H1 (cell line): ENCODE results near the gene HIPK3. TPM values are rescaled to one million over a fixed set of nuclear protein-coding genes. Genes with fewer than 3 reads are reported as not detected.

Experiments
- CTCF ChIA-PET: fragments of 300-600 bp; sonication (Branson Sonifier 250); formaldehyde crosslinking; loops from one replicate; lab custom pipeline; 2021; ENCODE audit not compliant: partially characterized antibody; lab: Charles Lee
- POLR2A ChIA-PET: fragments of 300-600 bp; sonication (Branson Sonifier 250); formaldehyde crosslinking; loops from one replicate; lab custom pipeline; 2021; ENCODE audit warnings: inconsistent platforms; ENCODE audit not compliant: partially characterized antibody; lab: Charles Lee
- DNase-seq, 2 experiments: peaks; one replicate each; pipeline versions ENCODE4 v3.0.0 to v3.0.0-alpha.2; 2010 to 2022; ENCODE audit warnings: low spot score in 2 of 2, low read depth in 1 of 2, mixed read lengths in 1 of 2
- FAIRE-seq: peaks from 2 replicates; lab custom pipeline; 2011; peaks lifted over from hg19 to GRCh38; lab: Jason Lieb, UNC
- H2AFZ ChIP-seq: 2 replicates; pipeline ENCODE4 v1.8.1; 2012; ENCODE audit warnings: low read length, inconsistent platforms
- H2AK5ac ChIP-seq: 2 replicates; pipeline ENCODE4 v1.6.1; 2013; ENCODE audit warnings: low read depth, low read length
- H2BK120ac ChIP-seq: replicated peaks from 2 replicates; pipeline ENCODE3; 2013; ENCODE audit warnings: low read depth, low read length, inconsistent platforms
- H2BK12ac ChIP-seq: 2 replicates; pipeline ENCODE4 v1.6.1; 2013; ENCODE audit warnings: low read depth, low read length
- H2BK15ac ChIP-seq: 2 replicates; pipeline ENCODE4 v1.6.1; 2013; ENCODE audit warnings: low read length
- H2BK20ac ChIP-seq: 2 replicates; pipeline ENCODE4 v1.6.1; 2013; ENCODE audit warnings: low read length
- H2BK5ac ChIP-seq: 2 replicates; pipeline ENCODE4 v1.6.1; 2013; ENCODE audit warnings: low read depth, low read length
- H3K14ac ChIP-seq: 2 replicates; pipeline ENCODE4 v1.6.1; 2013; ENCODE audit warnings: inconsistent platforms; ENCODE audit not compliant: insufficient read length
- H3K18ac ChIP-seq: 2 replicates; pipeline ENCODE4 v1.6.1; 2013; ENCODE audit warnings: low read length; ENCODE audit errors: extremely low read depth
- H3K23ac ChIP-seq: 2 replicates; pipeline ENCODE4 v1.6.1; 2013; ENCODE audit warnings: inconsistent platforms; ENCODE audit not compliant: insufficient read length
- H3K23me2 ChIP-seq: 2 replicates; pipeline ENCODE4 v1.6.1; 2013; ENCODE audit warnings: low read depth, low read length
- H3K27ac ChIP-seq: 2 replicates; pipeline ENCODE4 v1.6.1; 2011; ENCODE audit warnings: low read depth, low read length, inconsistent platforms
- H3K27me3 ChIP-seq, 4 experiments: replicated peaks in 1 of 4; 1 replicate in 1 of 4; 2 replicates in 3 of 4; pipeline versions ENCODE4 v1.6.1 to v1.8.1; 2011 to 2013; ENCODE audit warnings: low read length in 3 of 4, mild to moderate bottlenecking in 3 of 4, inconsistent platforms in 2 of 4, mixed read lengths in 2 of 4, moderate library complexity in 1 of 4; ENCODE audit not compliant: control insufficient read depth in 3 of 4, insufficient read depth in 3 of 4; ENCODE audit errors: extremely low read depth in 1 of 4
- H3K36me3 ChIP-seq, 4 experiments: 2 replicates each; pipeline versions ENCODE4 v1.6.1 to v1.8.1; 2011 to 2013; ENCODE audit warnings: mild to moderate bottlenecking in 4 of 4, low read length in 3 of 4, moderate library complexity in 2 of 4, control low read depth in 1 of 4, inconsistent platforms in 1 of 4; ENCODE audit not compliant: insufficient read depth in 4 of 4, control insufficient read depth in 2 of 4
- H3K4ac ChIP-seq: replicated peaks from 2 replicates; pipeline ENCODE3; 2013; ENCODE audit warnings: low read length, low read depth, mixed read lengths, inconsistent platforms; ENCODE audit not compliant: insufficient read length
- H3K4me1 ChIP-seq, 4 experiments: replicated peaks in 1 of 4; 1 replicate in 1 of 4; 2 replicates in 3 of 4; pipeline versions ENCODE4 v1.6.1 to v1.8.1; 2011 to 2013; ENCODE audit warnings: low read length in 3 of 4, inconsistent platforms in 2 of 4, mixed read lengths in 1 of 4; ENCODE audit not compliant: insufficient read depth in 4 of 4, control insufficient read depth in 3 of 4
- H3K4me2 ChIP-seq, 2 experiments: 2 replicates each; pipeline versions ENCODE4 v1.6.1 to v1.8.1; 2011 to 2013; ENCODE audit warnings: low read depth in 2 of 2, low read length in 2 of 2, control low read depth in 1 of 2, inconsistent platforms in 1 of 2, mild to moderate bottlenecking in 1 of 2; ENCODE audit not compliant: insufficient read depth in 1 of 2
- H3K4me3 ChIP-seq, 4 experiments: fragments of 200-600, 300-600 bp in 1 of 4; sonication (generic), shearing (Covaris generic), sonication (Bioruptor Twin) in 1 of 4; 2 replicates each; pipeline versions ENCODE4 v1.5.1 to v1.8.1; 2011 to 2016; ENCODE audit warnings: low read length in 4 of 4, low read depth in 3 of 4, control low read depth in 2 of 4, inconsistent platforms in 2 of 4, mild to moderate bottlenecking in 2 of 4, mixed read lengths in 1 of 4, moderate library complexity in 1 of 4; ENCODE audit not compliant: insufficient read depth in 2 of 4; ENCODE audit errors: extremely low read depth in 1 of 4
- H3K56ac ChIP-seq: replicated peaks from 2 replicates; pipeline ENCODE3; 2013; ENCODE audit warnings: low read depth, mild to moderate bottlenecking, mixed read lengths, low read length, inconsistent platforms; ENCODE audit not compliant: insufficient read length
- H3K79me1 ChIP-seq: 2 replicates; pipeline ENCODE4 v1.6.1; 2013; ENCODE audit warnings: low read depth, low read length, control low read depth
- H3K79me2 ChIP-seq, 2 experiments: 2 replicates each; pipeline versions ENCODE4 v1.6.1 to v1.8.1; 2012 to 2013; ENCODE audit warnings: low read length in 2 of 2, mild to moderate bottlenecking in 2 of 2, inconsistent platforms in 1 of 2; ENCODE audit not compliant: insufficient read depth in 2 of 2, control insufficient read depth in 1 of 2
- H3K9ac ChIP-seq, 4 experiments: replicated peaks in 1 of 4; 1 replicate in 1 of 4; 2 replicates in 3 of 4; pipeline versions ENCODE4 v1.6.1 to v1.8.1; 2011 to 2013; ENCODE audit warnings: low read depth in 3 of 4, low read length in 3 of 4, control low read depth in 2 of 4, mild to moderate bottlenecking in 2 of 4, moderate library complexity in 2 of 4, inconsistent platforms in 1 of 4; ENCODE audit errors: extremely low read depth in 1 of 4
- H3K9me3 ChIP-seq, 2 experiments: 2 replicates each; pipeline versions ENCODE4 v1.6.1 to v1.8.1; 2012 to 2013; ENCODE audit warnings: mild to moderate bottlenecking in 2 of 2, moderate library complexity in 2 of 2, control low read depth in 1 of 2, inconsistent platforms in 1 of 2, low read depth in 1 of 2, low read length in 1 of 2, mixed read lengths in 1 of 2; ENCODE audit not compliant: insufficient read depth in 2 of 2
- H4K20me1 ChIP-seq, 2 experiments: replicated peaks in 1 of 2; 2 replicates each; pipeline versions ENCODE3 to v1.8.1; 2011 to 2013; ENCODE audit warnings: inconsistent platforms in 2 of 2, low read length in 2 of 2, mild to moderate bottlenecking in 1 of 2; ENCODE audit not compliant: insufficient read depth in 2 of 2, control insufficient read depth in 1 of 2
- H4K5ac ChIP-seq: 2 replicates; pipeline ENCODE4 v1.6.1; 2013; ENCODE audit warnings: low read length, low read depth, mixed read lengths, inconsistent platforms; ENCODE audit not compliant: insufficient read length
- H4K8ac ChIP-seq: 2 replicates; pipeline ENCODE4 v1.8.0; 2013; ENCODE audit warnings: mild to moderate bottlenecking, moderate library complexity, low read length, inconsistent platforms; ENCODE audit not compliant: insufficient read depth; ENCODE audit errors: extremely low read depth
- H4K91ac ChIP-seq: replicated peaks from 2 replicates; pipeline ENCODE3; 2013; ENCODE audit warnings: low read length, mixed read lengths, inconsistent platforms; ENCODE audit not compliant: insufficient read length
- ASH2L ChIP-seq: fragments of 200-600, 300-600 bp; sonication (generic); IDR thresholded peaks from one replicate; pipeline ENCODE4 v1.7.1; 2017; ENCODE audit warnings: low read length
- CBX8 ChIP-seq: fragments of 300-800, 300-1000 bp; sonication (generic); IDR thresholded peaks from 2 replicates; pipeline ENCODE4 v1.7.1; 2016; ENCODE audit warnings: low read depth, low read length, borderline replicate concordance
- EP300 ChIP-seq, 2 experiments: IDR thresholded peaks; 1 replicate in 1 of 2; 2 replicates in 1 of 2; pipeline ENCODE4 v1.6.1; 2011 to 2012; ENCODE audit warnings: low read depth in 2 of 2, low read length in 2 of 2, mild to moderate bottlenecking in 2 of 2, borderline replicate concordance in 1 of 2, inconsistent platforms in 1 of 2, moderate library complexity in 1 of 2
- HDAC2 ChIP-seq, 2 experiments: fragments of 300-600 bp in 1 of 2; sonication (generic) in 1 of 2; IDR thresholded peaks; 2 replicates each; pipeline ENCODE4 v1.6.1; 2011 to 2012; ENCODE audit warnings: low read depth in 2 of 2, low read length in 2 of 2, mild to moderate bottlenecking in 2 of 2, moderate library complexity in 2 of 2, borderline replicate concordance in 1 of 2, inconsistent platforms in 1 of 2
- HDAC6 ChIP-seq: IDR thresholded peaks from one replicate; pipeline ENCODE4 v1.7.1; 2012; ENCODE audit warnings: low read depth, mild to moderate bottlenecking, inconsistent platforms, low read length, moderate library complexity
- JUN ChIP-seq: IDR thresholded peaks from 2 replicates; pipeline ENCODE4 v1.6.1; 2011; ENCODE audit warnings: low read depth, mild to moderate bottlenecking, improper control_type of control experiment, low read length
- MAFK ChIP-seq: IDR thresholded peaks from 2 replicates; pipeline ENCODE4 v1.6.1; 2012; ENCODE audit warnings: low read depth, mild to moderate bottlenecking, improper control_type of control experiment, low read length
- RXRA ChIP-seq: IDR thresholded peaks from 2 replicates; pipeline ENCODE4 v1.6.1; 2011; ENCODE audit warnings: low read depth, mild to moderate bottlenecking, low read length, moderate library complexity; ENCODE audit not compliant: insufficient read depth
- SIN3A ChIP-seq, 2 experiments: IDR thresholded peaks in 1 of 2; conservative IDR thresholded peaks in 1 of 2; 2 replicates each; pipeline ENCODE4 v1.6.1; 2011 to 2012; ENCODE audit warnings: low read length in 2 of 2, improper control_type of control experiment in 1 of 2, low read depth in 1 of 2, mild to moderate bottlenecking in 1 of 2
- TAF1 ChIP-seq: IDR thresholded peaks from 2 replicates; pipeline ENCODE4 v1.6.1; 2011; ENCODE audit warnings: mild to moderate bottlenecking, low read depth, low read length
- TEAD4 ChIP-seq: IDR thresholded peaks from 2 replicates; pipeline ENCODE4 v1.6.1; 2012; ENCODE audit warnings: low read depth, low read length, inconsistent platforms, mixed read lengths
- polyA plus RNA-seq, 7 experiments: library from polyadenylated mRNA; depleted of rRNA in 3 of 7; stranded (reverse) in 5 of 7; unstranded in 2 of 7; fragments of >200 nt in 5 of 7; fragments of 200-250 nt in 2 of 7; gene quantifications; 1 replicate in 5 of 7; 2 replicates in 1 of 7; 4 replicates in 1 of 7; pipeline versions ENCODE4 v1.2.1 to v1.2.3, GENCODE V29; 2011 to 2013; ENCODE audit warnings: missing spikeins in 2 of 7, mixed read lengths in 2 of 7
- total RNA-seq: library from RNA; stranded (reverse); fragmentation: NEBNext Ultra II Directional; extraction: Animal tissue kit (Norgen Biotek cat#: 25700); gene quantifications from 2 replicates; pipeline ENCODE4 v1.2.1, GENCODE V29; 2021
- TF ChIP-seq, protein P1 (sequence below): IDR thresholded peaks from 2 replicates; pipeline ENCODE4 v1.6.1; 2012; ENCODE audit warnings: inconsistent platforms

Gene HIPK3
- total and polyA plus RNA-seq, 2 of the 8 experiments (the other 6 are each of a cell fraction or from before 2014, with no cell fraction given), result 5.0 to 22.3 TPM

DNA sequence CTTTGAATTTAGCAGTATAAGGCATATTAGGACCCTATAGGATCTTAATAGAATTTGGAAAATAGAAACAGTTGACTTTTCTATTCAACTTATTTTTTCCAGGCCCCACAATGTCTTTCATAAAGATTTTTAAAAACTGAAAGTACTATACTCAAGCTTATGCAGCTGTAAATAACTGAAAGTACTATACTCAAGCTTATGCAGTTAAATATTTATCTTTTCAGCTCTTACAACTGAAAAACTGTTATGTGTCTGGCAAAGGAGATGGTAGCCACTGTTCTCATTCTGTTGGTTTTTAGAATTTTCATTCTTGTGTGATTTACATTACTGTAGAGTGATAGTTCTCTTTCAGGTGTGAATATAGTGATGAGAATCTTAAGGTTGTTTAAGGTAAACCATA lies 16.5 kb downstream of the HIPK3 start:
- no peak for FAIRE-seq
- CTCF ChIA-PET, result interaction anchor here (0.9 to 1.3 kb wide), 2 partner anchors 12 to 108 kb away, joined by 3 to 4 read pairs; no protein-coding TSS in a partner anchor
- TF ChIP-seq HDAC6, result no peak
- TF ChIP-seq JUN, result no peak
- TF ChIP-seq SIN3A (conservative IDR thresholded peaks at IDR 0.05 in 1 of 2, IDR thresholded peaks at IDR 0.05 in 1 of 2; ENCODE audit: low read depth in 1 of 2, low read length in 2 of 2), result no peak
- TF ChIP-seq TAF1, result no peak
- no peak for TF ChIP-seq ASH2L
- TF ChIP-seq EP300 (IDR thresholded peaks at IDR 0.05; ENCODE audit: borderline replicate concordance in 1 of 2, low read depth in 2 of 2, low read length in 2 of 2), result no peak
- no peak for TF ChIP-seq MAFK
- TF ChIP-seq TEAD4, result no peak
- TF ChIP-seq HDAC2 (IDR thresholded peaks at IDR 0.05; ENCODE audit: borderline replicate concordance in 1 of 2, low read depth in 2 of 2, low read length in 2 of 2), result no peak
- no peak for TF ChIP-seq RXRA
- TF ChIP-seq, protein P1, sequence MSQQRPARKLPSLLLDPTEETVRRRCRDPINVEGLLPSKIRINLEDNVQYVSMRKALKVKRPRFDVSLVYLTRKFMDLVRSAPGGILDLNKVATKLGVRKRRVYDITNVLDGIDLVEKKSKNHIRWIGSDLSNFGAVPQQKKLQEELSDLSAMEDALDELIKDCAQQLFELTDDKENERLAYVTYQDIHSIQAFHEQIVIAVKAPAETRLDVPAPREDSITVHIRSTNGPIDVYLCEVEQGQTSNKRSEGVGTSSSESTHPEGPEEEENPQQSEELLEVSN, result no peak
- TF ChIP-seq CBX8, result no peak

More for the DNA sequence above, 16.5 kb downstream of the HIPK3 start:
- H2BK12ac ChIP-seq, result no peak overlapping the region
- H4K91ac ChIP-seq, result no peak overlapping the region
- H3K23ac ChIP-seq, result no peak overlapping the region
- no peaks in the 10 kb centered on the region for H3K9me3 ChIP-seq
- H3K4me3 ChIP-seq, result no peak overlapping the region
- POLR2A ChIA-PET, result interaction anchor here (0.6 to 1.4 kb wide), 2 partner anchors 12 to 119 kb away, joined by 4 to 5 read pairs; no protein-coding TSS in a partner anchor
- no peak overlapping the region for H3K9ac ChIP-seq
- H2BK5ac ChIP-seq, result no peak overlapping the region
- peaks cover 0 to 80% of the 10 kb centered on the region in 2 experiments; a peak in 2 of 4 replicates for H3K79me2 ChIP-seq
- H4K5ac ChIP-seq, result no peak overlapping the region
- H3K4me1 ChIP-seq, result no peaks in the 10 kb centered on the region
- no peaks in the 10 kb centered on the region for H3K27me3 ChIP-seq
- H2AK5ac ChIP-seq, result no peak overlapping the region
- no peak overlapping the region for H3K56ac ChIP-seq
- H4K8ac ChIP-seq, result no peak overlapping the region
- no peak overlapping the region for H2BK20ac ChIP-seq
- no peaks in the 10 kb centered on the region for H3K23me2 ChIP-seq
- H3K18ac ChIP-seq, result no peak overlapping the region
- H3K36me3 ChIP-seq, result no peaks in the 10 kb centered on the region
- no peak for DNase-seq
- H2BK15ac ChIP-seq, result no peak overlapping the region
- no peaks in the 10 kb centered on the region; the same call in 1 of the 2 replicates for H3K79me1 ChIP-seq
- no peak overlapping the region for H3K4ac ChIP-seq
- no peak overlapping the region for H2BK120ac ChIP-seq
- H4K20me1 ChIP-seq, result peaks cover 0 to 4% of the 10 kb centered on the region in 2 experiments
- H2AFZ ChIP-seq, result no peak overlapping the region
- H3K14ac ChIP-seq, result no peak overlapping the region
- no peak overlapping the region for H3K27ac ChIP-seq
- no peak overlapping the region for H3K4me2 ChIP-seq
